GM23248 (cell line): Measurements from ENCODE around the gene EPN3. TPM values are rescaled to one million over a fixed set of nuclear protein-coding genes. Genes with fewer than 3 reads are reported as not detected.

Experiments used
- DNase-seq: peaks from one replicate; pipeline ENCODE4 v3.0.0-alpha.2; 2015
- H2AFZ ChIP-seq: fragments of 200-600 bp; sonication (generic); 2 replicates; pipeline ENCODE4 v1.6.1; 2016; ENCODE audit warnings: antibody characterized with exemption
- H3F3A ChIP-seq: fragments of 200-600 bp; sonication (generic); 2 replicates; pipeline ENCODE4 v1.6.1; 2016; ENCODE audit warnings: mild to moderate bottlenecking, antibody characterized with exemption, mixed run types; ENCODE audit not compliant: insufficient read depth
- H3K27ac ChIP-seq: fragments of 200-600 bp; sonication (generic); 2 replicates; pipeline ENCODE4 v1.5.1; 2016; ENCODE audit warnings: mild to moderate bottlenecking
- H3K27me3 ChIP-seq: fragments of 200-600 bp; sonication (generic); replicated peaks from 2 replicates; pipeline ENCODE4 v1.6.1; 2016; ENCODE audit warnings: mild to moderate bottlenecking; ENCODE audit not compliant: insufficient read depth
- H3K36me3 ChIP-seq: fragments of 200-600 bp; sonication (generic); 2 replicates; pipeline ENCODE4 v1.6.1; 2016; ENCODE audit warnings: low read depth, mild to moderate bottlenecking
- H3K4me1 ChIP-seq: fragments of 200-600 bp; sonication (generic); 2 replicates; pipeline ENCODE4 v1.6.1; 2016; ENCODE audit warnings: mild to moderate bottlenecking; ENCODE audit not compliant: insufficient read depth
- H3K4me2 ChIP-seq: fragments of 200-600 bp; sonication (generic); one replicate; pipeline ENCODE4 v1.6.1; 2016; ENCODE audit warnings: mild to moderate bottlenecking; ENCODE audit not compliant: unreplicated experiment
- H3K4me3 ChIP-seq: fragments of 200-600 bp; sonication (generic); 2 replicates; pipeline ENCODE4 v1.5.1; 2016; ENCODE audit warnings: mild to moderate bottlenecking
- H3K79me2 ChIP-seq: fragments of 200-600 bp; sonication (generic); 2 replicates; pipeline ENCODE4 v1.6.1; 2016; ENCODE audit warnings: mild to moderate bottlenecking; ENCODE audit not compliant: insufficient read depth
- H3K9ac ChIP-seq: fragments of 200-600 bp; sonication (generic); 2 replicates; pipeline ENCODE4 v1.6.1; 2016; ENCODE audit warnings: mild to moderate bottlenecking
- H3K9me2 ChIP-seq: fragments of 200-600 bp; sonication (generic); 2 replicates; pipeline ENCODE4 v1.6.1; 2016; ENCODE audit warnings: mixed run types, mild to moderate bottlenecking, moderate library complexity; ENCODE audit not compliant: insufficient read depth
- H3K9me3 ChIP-seq: fragments of 200-600 bp; sonication (generic); one replicate; pipeline ENCODE4 v1.6.1; 2017; ENCODE audit warnings: low read depth
- H4K20me1 ChIP-seq: fragments of 200-600 bp; sonication (generic); 2 replicates; pipeline ENCODE4 v1.6.0; 2016; ENCODE audit not compliant: insufficient read depth
- EZH2 ChIP-seq: fragments of 200-600 bp; sonication (generic); IDR thresholded peaks from 2 replicates; pipeline ENCODE4 v1.6.1; 2018; ENCODE audit warnings: antibody characterized with exemption, mild to moderate bottlenecking; ENCODE audit not compliant: insufficient read depth, poor library complexity, severe bottlenecking
- EZH2phosphoT487 ChIP-seq: fragments of 200-600 bp; sonication (generic); IDR thresholded peaks from 2 replicates; pipeline ENCODE4 v1.6.1; 2018; ENCODE audit warnings: antibody characterized with exemption, moderate library complexity, mild to moderate bottlenecking, low read depth; ENCODE audit not compliant: insufficient read depth
- WGBS, 2 experiments: methylation state at CpG; one replicate each; pipeline ENCODE4 v1.1.6; 2015 to 2017; ENCODE audit warnings: low lambda C conversion rate in 2 of 2, low coverage in 1 of 2; ENCODE audit errors: missing lambda C conversion rate in 2 of 2; 5-methylcytosine and 5-hydroxymethylcytosine counted together
- in situ Hi-C: fragments of 300-500 bp; cut with MboI; formaldehyde crosslinking; loops from 2 replicates; pipeline ENCODE4 v1.15.0; 2020
- polyA plus RNA-seq: library from polyadenylated mRNA; unstranded; fragments of >200 nt; fragmentation: Nextera tagmentation; extraction: Ambion mirVana; gene quantifications from 2 replicates; pipeline ENCODE4 v1.2.1, GENCODE V29; 2016
- total RNA-seq: library from RNA; depleted of rRNA; stranded (reverse); fragments of >200 nt; shearing (Covaris generic); gene quantifications from 2 replicates; pipeline ENCODE4 v1.2.3, GENCODE V29; 2014

The EPN3 gene
- total and polyA plus RNA-seq, 2 experiments from 2014 or later, result not detected

DNA sequence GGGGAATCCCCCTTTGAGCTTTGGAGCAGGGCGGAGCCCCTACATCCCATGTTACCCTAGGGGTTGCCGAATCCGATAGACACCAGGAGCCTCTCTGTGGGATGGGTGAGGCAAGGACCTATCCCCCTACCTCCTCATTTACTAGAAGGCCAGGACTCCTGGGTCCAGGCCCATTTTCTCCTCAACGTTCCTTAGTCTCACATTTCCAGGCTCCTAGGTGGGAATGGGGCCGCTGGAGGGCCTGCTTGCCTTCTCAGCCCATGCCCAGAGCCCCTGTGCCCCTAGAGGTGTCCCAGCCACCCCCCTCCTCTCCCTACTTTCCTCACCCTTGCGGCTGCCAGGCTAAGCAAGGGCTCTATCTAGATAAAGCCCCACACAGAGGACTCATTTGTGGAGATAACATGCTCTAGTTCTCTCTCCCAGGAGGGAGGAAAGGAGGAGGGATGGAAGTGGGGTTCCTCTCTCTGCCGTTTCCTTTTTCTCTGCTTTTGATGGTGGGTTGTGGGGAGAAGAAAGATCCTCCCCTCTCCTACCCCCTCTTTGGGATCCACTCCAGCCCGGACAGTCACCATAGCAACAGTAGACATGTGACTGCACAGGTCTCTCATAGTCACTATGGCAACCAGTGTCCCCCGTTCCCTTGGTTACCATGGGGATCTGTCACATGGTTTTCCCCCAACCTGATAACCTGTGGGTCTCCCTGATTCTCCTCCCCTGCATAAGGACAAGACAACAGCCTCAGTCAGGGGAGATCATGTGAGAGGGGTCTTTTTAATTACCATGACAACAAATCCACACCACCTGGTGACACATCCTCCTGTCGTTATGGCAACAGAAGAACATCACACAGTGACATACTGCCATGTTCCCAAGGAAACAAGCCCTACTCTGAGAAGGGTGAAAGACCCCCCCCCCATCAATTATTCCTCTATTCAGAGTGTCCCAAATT is 33.1 kb downstream of the EPN3 start:
- peak overlapping the region; percentile 78 for H3K4me2 ChIP-seq
- no peaks in the 10 kb centered on the region for H3K9me2 ChIP-seq
- H3K27me3 ChIP-seq, result peaks cover 6% of the 10 kb centered on the region
- H3K9me3 ChIP-seq, result no peaks in the 10 kb centered on the region
- peaks cover 3% of the 10 kb centered on the region; the same call in 1 of the 2 replicates for H3F3A ChIP-seq
- H3K4me3 ChIP-seq, result no peak overlapping the region
- DNase-seq, result peak; percentile 42
- WGBS, 2 experiments, result 27 to 31% methylated on average over 10 of the region's 10 CpGs
- in situ Hi-C loops, result no loop called here
- H3K27ac ChIP-seq, result peak overlapping the region; percentile 76
- H3K79me2 ChIP-seq, result no peaks in the 10 kb centered on the region
- H4K20me1 ChIP-seq, result no peaks in the 10 kb centered on the region
- peak overlapping the region; percentile 71 for H3K9ac ChIP-seq
- peaks cover 8% of the 10 kb centered on the region for H3K4me1 ChIP-seq
- H2AFZ ChIP-seq, result peak overlapping the region; percentile 69
- no peaks in the 10 kb centered on the region for H3K36me3 ChIP-seq
- no peak for TF ChIP-seq EZH2
- TF ChIP-seq EZH2phosphoT487, result no peak

DNA sequence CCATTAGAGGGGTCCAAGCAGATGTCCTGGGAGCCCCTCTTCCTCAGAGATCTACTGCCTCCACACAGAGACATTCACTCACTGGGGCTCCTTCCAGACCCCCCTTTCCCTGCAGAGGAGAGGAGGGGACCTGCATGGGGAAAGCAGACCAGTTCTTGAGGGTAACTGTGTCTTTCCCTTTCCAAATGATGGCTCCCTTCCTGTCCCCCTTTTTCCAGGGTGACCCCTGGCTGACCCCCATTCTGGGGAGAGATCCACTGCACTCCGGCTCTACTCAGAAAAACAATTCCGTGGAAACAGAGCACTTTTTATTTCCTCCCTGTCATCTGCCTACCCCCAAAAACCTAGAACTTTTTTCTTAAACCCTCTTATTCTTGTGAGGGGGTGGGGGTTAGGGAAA is 34.4 kb downstream of the EPN3 start:
- 29 to 36% methylated on average over 2 of the region's 2 CpGs for WGBS, 2 experiments
- Histone ChIP-seq H3K4me1 (peaks cover 8% of the 10 kb centered on the region), H3K9me2 (no peaks in the 10 kb centered on the region), H3F3A (peaks cover 3% of the 10 kb centered on the region; the same call in 1 of the 2 replicates), H3K9ac (no peak overlapping the region), H3K36me3 (no peaks in the 10 kb centered on the region), H2AFZ (no peak overlapping the region), H3K9me3 (no peaks in the 10 kb centered on the region), H3K79me2 (no peaks in the 10 kb centered on the region), H3K4me2 (no peak overlapping the region), H3K27ac (no peak overlapping the region), H3K27me3 (peaks cover 6% of the 10 kb centered on the region; the same call in 1 of the 2 replicates), H3K4me3 (no peak overlapping the region), H4K20me1 (no peaks in the 10 kb centered on the region)
- no peak for DNase-seq
- TF ChIP-seq EZH2phosphoT487, result no peak
- no peak for TF ChIP-seq EZH2
- in situ Hi-C loops, result no loop called here

DNA sequence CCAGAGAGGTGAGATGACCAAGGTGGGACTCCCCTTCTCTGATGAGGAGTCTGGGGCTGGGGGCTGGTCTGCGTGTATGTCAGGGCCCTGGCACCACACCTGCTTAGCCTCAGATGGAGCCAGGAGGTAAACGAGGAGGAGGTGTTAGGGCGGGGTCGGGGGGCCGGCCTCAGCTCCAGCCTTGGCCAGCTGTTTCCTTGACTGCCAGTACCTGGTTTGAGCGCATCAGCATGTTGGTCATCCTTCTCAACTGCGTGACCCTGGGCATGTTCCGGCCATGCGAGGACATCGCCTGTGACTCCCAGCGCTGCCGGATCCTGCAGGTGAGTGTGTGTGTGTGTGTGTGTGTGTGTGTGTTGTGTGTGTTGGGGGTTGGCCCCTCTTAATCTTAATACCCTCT is 36.1 kb downstream of the EPN3 start:
- Histone ChIP-seq H3K79me2 (no peaks in the 10 kb centered on the region), H3K9ac (no peak overlapping the region), H4K20me1 (no peaks in the 10 kb centered on the region), H3K4me3 (no peak overlapping the region), H3K9me3 (no peaks in the 10 kb centered on the region), H3F3A (peaks cover 3% of the 10 kb centered on the region; the same call in 1 of the 2 replicates), H3K9me2 (no peaks in the 10 kb centered on the region), H3K4me2 (no peak overlapping the region), H3K27me3 (no peaks in the 10 kb centered on the region), H3K4me1 (peaks cover 8% of the 10 kb centered on the region), H3K36me3 (no peaks in the 10 kb centered on the region), H3K27ac (no peak overlapping the region), H2AFZ (no peak overlapping the region)
- in situ Hi-C loops, result no loop called here
- WGBS, 2 experiments, result 76 to 80% methylated on average over 12 of the region's 12 CpGs
- TF ChIP-seq EZH2phosphoT487 (no peak), EZH2 (no peak)
- DNase-seq, result no peak

DNA sequence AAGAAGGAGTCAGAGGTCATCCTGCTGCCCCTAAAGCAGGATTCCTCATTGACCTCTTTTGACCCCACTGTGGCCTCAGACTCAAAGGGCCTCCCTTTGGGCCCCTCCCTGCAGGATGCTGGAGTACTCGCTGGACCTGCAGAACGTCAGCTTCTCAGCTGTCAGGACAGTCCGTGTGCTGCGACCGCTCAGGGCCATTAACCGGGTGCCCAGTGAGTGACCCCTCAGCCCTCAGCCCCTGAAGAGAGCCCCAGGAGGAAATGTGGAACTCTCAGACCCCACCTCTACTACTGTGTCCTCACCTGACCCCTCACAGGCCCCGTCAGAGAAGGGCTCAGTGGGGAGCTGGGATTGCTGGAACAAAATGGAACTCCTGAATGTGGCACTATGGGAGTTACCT is 37.1 kb downstream of the EPN3 start:
- Histone ChIP-seq H3F3A (no peaks in the 10 kb centered on the region; the same call in 1 of the 2 replicates), H3K4me2 (no peak overlapping the region), H3K9me2 (no peaks in the 10 kb centered on the region), H3K27me3 (no peaks in the 10 kb centered on the region), H3K27ac (no peak overlapping the region), H2AFZ (no peak overlapping the region), H3K4me3 (no peak overlapping the region), H4K20me1 (no peaks in the 10 kb centered on the region), H3K9me3 (no peaks in the 10 kb centered on the region), H3K9ac (no peak overlapping the region), H3K79me2 (no peaks in the 10 kb centered on the region), H3K4me1 (peaks cover 6% of the 10 kb centered on the region), H3K36me3 (no peaks in the 10 kb centered on the region)
- DNase-seq, result no peak
- in situ Hi-C loops, result no loop called here
- TF ChIP-seq EZH2, result no peak
- TF ChIP-seq EZH2phosphoT487, result no peak
- WGBS, 2 experiments, result 94 to 95% methylated on average over 7 of the region's 7 CpGs
